HG03565 (cell line): ENCODE data around the gene CHADL.
"Not testable (repeated sequence)": the region's sequence is repeated elsewhere in the genome, so short reads cannot be mapped to it uniquely, and the experiment has no call there.

ENCODE experiments used
- ATAC-seq: cut with Tn5 transposase; IDR thresholded peaks from one replicate; pipeline ENCODE4 v1.9.1; 2021; ENCODE audit warnings: mild to moderate bottlenecking, moderate library complexity; ENCODE audit not compliant: unreplicated experiment

Gene CHADL

GRCh38 chr22:41184679-41185078, 56.1 kb downstream of the CHADL start:
- ATAC-seq, result no peak

GRCh38 chr22:41181349-41182241, 59.1 kb downstream of the CHADL start:
- no peak for ATAC-seq

- ATAC-seq, result no peak
These were observed 59.8 kb downstream of the CHADL start for GRCh38 chr22:41180926-41181325.

- not testable (repeated sequence) for ATAC-seq
These were observed 60.4 kb downstream of the CHADL start for GRCh38 chr22:41180362-41180761.
